SU-DHL-6 (cell line): ENCODE measurements around the gene CR1.

ENCODE experiments used
- H2AFZ ChIP-seq: fragments of 200-600 bp; sonication (generic); 2 replicates; pipeline ENCODE4 v1.6.1; 2014; ENCODE audit warnings: low read depth, mild to moderate bottlenecking, moderate library complexity, mixed read lengths, antibody characterized with exemption, low read length; ENCODE audit not compliant: severe bottlenecking
- H3F3A ChIP-seq: fragments of 200-600 bp; shearing (Covaris generic); 2 replicates; pipeline ENCODE4 v1.6.0; 2016; ENCODE audit warnings: antibody characterized with exemption, mild to moderate bottlenecking; ENCODE audit not compliant: insufficient read depth
- H3K27ac ChIP-seq: fragments of 200-600 bp; sonication (generic); 2 replicates; pipeline ENCODE4 v1.5.1; 2016; ENCODE audit warnings: low read depth, mild to moderate bottlenecking, low read length, moderate library complexity, mixed read lengths
- H3K27me3 ChIP-seq: fragments of 200-600 bp; sonication (generic), shearing (Covaris generic); 2 replicates; pipeline ENCODE4 v1.6.0; 2014; ENCODE audit warnings: mild to moderate bottlenecking, low read length
- H3K36me3 ChIP-seq: fragments of 200-600 bp; sonication (generic); 2 replicates; pipeline ENCODE4 v1.6.1; 2014; ENCODE audit warnings: mild to moderate bottlenecking, low read length, mixed read lengths
- H3K4me2 ChIP-seq: fragments of 300-600, 200-600 bp; shearing (Covaris generic), sonication (generic); 2 replicates; pipeline ENCODE4 v1.6.0; 2014; ENCODE audit warnings: low read length, low read depth, mild to moderate bottlenecking; ENCODE audit not compliant: poor library complexity, severe bottlenecking
- H3K4me3 ChIP-seq: fragments of 200-600 bp; sonication (generic); 2 replicates; pipeline ENCODE4 v1.5.1; 2014; ENCODE audit warnings: antibody characterized with exemption, low read length, mild to moderate bottlenecking, mixed read lengths; ENCODE audit not compliant: insufficient read depth, poor library complexity, severe bottlenecking
- H3K79me2 ChIP-seq: fragments of 200-600 bp; sonication (generic); 2 replicates; pipeline ENCODE4 v1.6.1; 2014; ENCODE audit warnings: mild to moderate bottlenecking, low read length, moderate library complexity; ENCODE audit not compliant: insufficient read depth
- H3K9ac ChIP-seq: fragments of 200-600 bp; sonication (generic); 2 replicates; pipeline ENCODE4 v1.7.0; 2014; ENCODE audit warnings: mild to moderate bottlenecking, low read length
- H3K9me2 ChIP-seq: fragments of 200-600 bp; sonication (generic); replicated peaks from 2 replicates; pipeline ENCODE4 v1.6.1; 2014; ENCODE audit warnings: low read length; ENCODE audit not compliant: insufficient read depth
- H3K9me3 ChIP-seq: fragments of 200-600 bp; sonication (generic); 2 replicates; pipeline ENCODE4 v1.6.1; 2014; ENCODE audit warnings: low read length, mixed read lengths; ENCODE audit not compliant: insufficient read depth
- H4K20me1 ChIP-seq: fragments of 200-600 bp; sonication (generic); 2 replicates; pipeline ENCODE4 v1.6.1; 2014; ENCODE audit warnings: low read depth, mild to moderate bottlenecking, antibody characterized with exemption, low read length, moderate library complexity, mixed read lengths
- CTCF ChIP-seq: fragments of 200-600 bp; sonication (generic); IDR thresholded peaks from one replicate; pipeline ENCODE4 v1.5.1; 2017; ENCODE audit warnings: antibody characterized with exemption, mild to moderate bottlenecking, low read length, moderate library complexity; ENCODE audit not compliant: insufficient read depth, poor library complexity, severe bottlenecking
- EZH2phosphoT487 ChIP-seq: fragments of 200-600 bp; sonication (generic), shearing (Covaris generic); conservative IDR thresholded peaks from 2 replicates; pipeline ENCODE4 v1.6.1; 2018; ENCODE audit warnings: mild to moderate bottlenecking, antibody characterized with exemption, low read length, moderate library complexity, mixed read lengths

The CR1 gene

GRCh38 chr1:207603777-207604176 is 107.8 kb downstream of the CR1 start:
- no peak overlapping the region for H3K9ac ChIP-seq
- no peak for TF ChIP-seq CTCF
- no peak for TF ChIP-seq EZH2phosphoT487
- H2AFZ ChIP-seq: no peak overlapping the region

GRCh38 chr1:207605444-207606361 is 109.7 kb downstream of the CR1 start:
- Histone ChIP-seq H3K27ac (no peak overlapping the region), H4K20me1 (no peaks in the 10 kb centered on the region), H3K4me3 (no peak overlapping the region), H3F3A (no peaks in the 10 kb centered on the region), H3K9me2 (no peaks in the 10 kb centered on the region), H3K9me3 (no peaks in the 10 kb centered on the region), H3K36me3 (no peaks in the 10 kb centered on the region), H2AFZ (no peak overlapping the region), H3K4me2 (no peak overlapping the region), H3K9ac (no peak overlapping the region), H3K27me3 (no peaks in the 10 kb centered on the region), H3K79me2 (no peaks in the 10 kb centered on the region)
- TF ChIP-seq EZH2phosphoT487 (no peak), CTCF (no peak)

More at GRCh38 chr1:207603777-207604176, 107.8 kb downstream of the CR1 start:
- H3K79me2 ChIP-seq: no peaks in the 10 kb centered on the region
- no peaks in the 10 kb centered on the region for H3K9me2 ChIP-seq
- H3F3A ChIP-seq: no peaks in the 10 kb centered on the region
- H3K4me2 ChIP-seq: no peak overlapping the region
- H3K36me3 ChIP-seq: no peaks in the 10 kb centered on the region
- no peaks in the 10 kb centered on the region for H3K27me3 ChIP-seq
- no peaks in the 10 kb centered on the region for H4K20me1 ChIP-seq
- no peak overlapping the region for H3K27ac ChIP-seq
- no peaks in the 10 kb centered on the region for H3K9me3 ChIP-seq
- H3K4me3 ChIP-seq: no peak overlapping the region

- no peak overlapping the region for H3K4me3 ChIP-seq
- H3F3A ChIP-seq: no peaks in the 10 kb centered on the region
- no peak overlapping the region for H3K9ac ChIP-seq
- no peak overlapping the region for H3K4me2 ChIP-seq
- H3K27ac ChIP-seq: no peak overlapping the region
- TF ChIP-seq EZH2phosphoT487 (no peak), CTCF (no peak)
- H4K20me1 ChIP-seq: no peaks in the 10 kb centered on the region
- no peaks in the 10 kb centered on the region for H3K9me2 ChIP-seq
- H3K36me3 ChIP-seq: no peaks in the 10 kb centered on the region
- no peak overlapping the region for H2AFZ ChIP-seq
- H3K79me2 ChIP-seq: no peaks in the 10 kb centered on the region
- H3K9me3 ChIP-seq: no peaks in the 10 kb centered on the region
- no peaks in the 10 kb centered on the region for H3K27me3 ChIP-seq
These were observed 110.4 kb downstream of the CR1 start for GRCh38 chr1:207606362-207606755.
